Neural progenitor cell (in vitro differentiated cells): ENCODE measurements around the gene SLC6A11.

Experiments used
- CTCF ChIP-seq: fragments of 200-600 bp; sonication (generic); IDR thresholded peaks from 2 replicates; pipeline ENCODE4 v1.5.1; 2017; ENCODE audit warnings: antibody characterized with exemption, mild to moderate bottlenecking
- EZH2 ChIP-seq: fragments of 200-600 bp; sonication (generic); IDR thresholded peaks from 2 replicates; pipeline ENCODE4 v1.6.1; 2017; ENCODE audit warnings: antibody characterized with exemption, mild to moderate bottlenecking, moderate library complexity

- TF ChIP-seq CTCF, result no peak
- no peak for TF ChIP-seq EZH2
Observed at GRCh38 chr3:10976770-10977169, 160.7 kb downstream of the SLC6A11 start.
